K562 (cell line): Measurements from ENCODE around the gene CRELD2. TPM values are rescaled to one million over a fixed set of nuclear protein-coding genes. Genes with fewer than 3 reads are reported as not detected.

Experiments used
- FOXK1 ChIP-seq: sonication (generic); formaldehyde crosslinking; IDR thresholded peaks from 2 replicates; pipeline ENCODE4 v1.8.0; 2022; ENCODE audit warnings: missing genetic modification reagents, mild to moderate bottlenecking, borderline replicate concordance
- FOXP4 ChIP-seq: sonication (generic); formaldehyde crosslinking; IDR thresholded peaks from 2 replicates; pipeline ENCODE4 v1.8.0; 2022; ENCODE audit warnings: mild to moderate bottlenecking, missing genetic modification reagents, borderline replicate concordance
- LARP7 ChIP-seq: fragments of 450-650 bp; IDR thresholded peaks from 2 replicates; pipeline ENCODE4 v1.6.1; 2016
- PHF20 ChIP-seq: fragments of 450-650 bp; IDR thresholded peaks from 2 replicates; pipeline ENCODE4 v1.6.1; 2018; ENCODE audit not compliant: partially characterized antibody
- POLR2H ChIP-seq: IDR thresholded peaks from 2 replicates; pipeline ENCODE4 v1.6.1; 2016; ENCODE audit warnings: missing genetic modification characterization, low read depth, mild to moderate bottlenecking, control low read depth, missing compliant biosample characterization, moderate library complexity
- ZZZ3 ChIP-seq: fragments of 450-650 bp; IDR thresholded peaks from 2 replicates; pipeline ENCODE4 v1.6.1; 2016; ENCODE audit warnings: antibody characterized with exemption, mild to moderate bottlenecking, moderate library complexity
- polyA plus RNA-seq, 8 experiments: library from polyadenylated mRNA; depleted of rRNA in 4 of 8; stranded (reverse) in 5 of 8; unstranded in 3 of 8; fragments of >200 nt; fragmentation: Nextera tagmentation in 2 of 8; fragmentation: Illumina TruSeq in 1 of 8; extraction: Ambion mirVana in 2 of 8; extraction: Trizol in 1 of 8; gene quantifications; 2 replicates each; pipeline versions ENCODE4 v1.2.1 to v1.2.3, GENCODE V29; 2011 to 2014; ENCODE audit warnings: inconsistent platforms in 1 of 8, missing spikeins in 1 of 8
- total RNA-seq, 7 experiments: library from RNA; depleted of rRNA in 6 of 7; stranded (reverse); fragments of >200 nt in 6 of 7; fragmentation: Illumina TruSeq in 2 of 7; extraction: Trizol in 2 of 7; gene quantifications; 2 replicates each; pipeline versions ENCODE4 v1.2.1 to v1.2.3, GENCODE V29; 2011 to 2021; ENCODE audit warnings: low replicate concordance in 1 of 7
- TF ChIP-seq, protein P1 (sequence below): IDR thresholded peaks from 2 replicates; pipeline ENCODE4 v1.6.1; 2011; ENCODE audit warnings: borderline replicate concordance, low read depth, mild to moderate bottlenecking, moderate library complexity, low read length; ENCODE audit not compliant: insufficient read depth, poor library complexity, severe bottlenecking
- TF ChIP-seq, protein P2 (sequence below): fragments of 450-650 bp; IDR thresholded peaks from 2 replicates; pipeline ENCODE4 v1.6.1; 2016; ENCODE audit warnings: antibody characterized with exemption
- TF ChIP-seq, protein P3 (sequence below): IDR thresholded peaks from 2 replicates; pipeline ENCODE4 v1.6.1; 2016; ENCODE audit warnings: missing genetic modification characterization, missing compliant biosample characterization

The CRELD2 gene
- total and polyA plus RNA-seq, 9 of the 15 experiments (the other 6 are each of a cell fraction or from before 2014, with no cell fraction given), result 0.96 to 25.3 (median 8.8) TPM

GRCh38 chr22:49973018-49973961 is 54.9 kb downstream of the CRELD2 start (continued):
- TF ChIP-seq, protein P1, sequence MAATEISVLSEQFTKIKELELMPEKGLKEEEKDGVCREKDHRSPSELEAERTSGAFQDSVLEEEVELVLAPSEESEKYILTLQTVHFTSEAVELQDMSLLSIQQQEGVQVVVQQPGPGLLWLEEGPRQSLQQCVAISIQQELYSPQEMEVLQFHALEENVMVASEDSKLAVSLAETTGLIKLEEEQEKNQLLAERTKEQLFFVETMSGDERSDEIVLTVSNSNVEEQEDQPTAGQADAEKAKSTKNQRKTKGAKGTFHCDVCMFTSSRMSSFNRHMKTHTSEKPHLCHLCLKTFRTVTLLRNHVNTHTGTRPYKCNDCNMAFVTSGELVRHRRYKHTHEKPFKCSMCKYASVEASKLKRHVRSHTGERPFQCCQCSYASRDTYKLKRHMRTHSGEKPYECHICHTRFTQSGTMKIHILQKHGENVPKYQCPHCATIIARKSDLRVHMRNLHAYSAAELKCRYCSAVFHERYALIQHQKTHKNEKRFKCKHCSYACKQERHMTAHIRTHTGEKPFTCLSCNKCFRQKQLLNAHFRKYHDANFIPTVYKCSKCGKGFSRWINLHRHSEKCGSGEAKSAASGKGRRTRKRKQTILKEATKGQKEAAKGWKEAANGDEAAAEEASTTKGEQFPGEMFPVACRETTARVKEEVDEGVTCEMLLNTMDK, result no peak
- TF ChIP-seq, protein P2, sequence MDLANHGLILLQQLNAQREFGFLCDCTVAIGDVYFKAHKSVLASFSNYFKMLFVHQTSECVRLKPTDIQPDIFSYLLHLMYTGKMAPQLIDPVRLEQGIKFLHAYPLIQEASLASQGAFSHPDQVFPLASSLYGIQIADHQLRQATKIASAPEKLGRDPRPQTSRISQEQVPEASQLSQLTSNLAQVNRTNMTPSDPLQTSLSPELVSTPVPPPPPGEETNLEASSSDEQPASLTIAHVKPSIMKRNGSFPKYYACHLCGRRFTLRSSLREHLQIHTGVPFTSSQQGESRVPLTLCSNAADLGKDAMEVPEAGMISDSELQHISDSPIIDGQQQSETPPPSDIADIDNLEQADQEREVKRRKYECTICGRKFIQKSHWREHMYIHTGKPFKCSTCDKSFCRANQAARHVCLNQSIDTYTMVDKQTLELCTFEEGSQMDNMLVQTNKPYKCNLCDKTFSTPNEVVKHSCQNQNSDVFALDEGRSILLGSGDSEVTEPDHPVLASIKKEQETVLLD, result no peak
- TF ChIP-seq FOXP4 (CRISPR knock-in tag), result no peak
- TF ChIP-seq FOXK1 (CRISPR knock-in tag), result no peak
- TF ChIP-seq, protein P3, sequence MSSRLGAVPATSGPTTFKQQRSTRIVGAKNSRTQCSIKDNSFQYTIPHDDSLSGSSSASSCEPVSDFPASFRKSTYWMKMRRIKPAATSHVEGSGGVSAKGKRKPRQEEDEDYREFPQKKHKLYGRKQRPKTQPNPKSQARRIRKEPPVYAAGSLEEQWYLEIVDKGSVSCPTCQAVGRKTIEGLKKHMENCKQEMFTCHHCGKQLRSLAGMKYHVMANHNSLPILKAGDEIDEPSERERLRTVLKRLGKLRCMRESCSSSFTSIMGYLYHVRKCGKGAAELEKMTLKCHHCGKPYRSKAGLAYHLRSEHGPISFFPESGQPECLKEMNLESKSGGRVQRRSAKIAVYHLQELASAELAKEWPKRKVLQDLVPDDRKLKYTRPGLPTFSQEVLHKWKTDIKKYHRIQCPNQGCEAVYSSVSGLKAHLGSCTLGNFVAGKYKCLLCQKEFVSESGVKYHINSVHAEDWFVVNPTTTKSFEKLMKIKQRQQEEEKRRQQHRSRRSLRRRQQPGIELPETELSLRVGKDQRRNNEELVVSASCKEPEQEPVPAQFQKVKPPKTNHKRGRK (tag), result no peak
- peak; percentile 74 for TF ChIP-seq PHF20
- TF ChIP-seq LARP7, result peak; percentile 37; the same call in 1 of the 2 replicates
- TF ChIP-seq ZZZ3, result no peak
- no peak for TF ChIP-seq POLR2H
